Esophagus muscularis mucosa (tissue), 3 donors: ENCODE data around the gene ANO4.

Experiments used
- CTCF ChIP-seq, 3 experiments: fragments of 200-600 bp in 2 of 3; fragments of 450-650 bp in 1 of 3; sonication (generic) in 2 of 3; IDR thresholded peaks; one replicate each; pipeline ENCODE4 v1.5.1; 2017 to 2019; ENCODE audit warnings: antibody characterized with exemption in 3 of 3, mild to moderate bottlenecking in 2 of 3, moderate library complexity in 1 of 3
- POLR2A ChIP-seq: fragments of 450-650 bp; IDR thresholded peaks from one replicate; pipeline ENCODE4 v1.6.1; 2017; ENCODE audit warnings: antibody characterized with exemption, moderate library complexity, mild to moderate bottlenecking, low read depth
- POLR2AphosphoS5 ChIP-seq, 2 donors: sonication (generic); formaldehyde crosslinking; IDR thresholded peaks; one replicate each; pipeline ENCODE4 v1.6.1; 2017; ENCODE audit warnings: antibody characterized with exemption in 2 of 2

GRCh38 chr12:100796621-100797020 lies 2.0 kb downstream of the ANO4 start:
- TF ChIP-seq CTCF (IDR thresholded peaks at IDR 0.05) = no peak
- TF ChIP-seq POLR2AphosphoS5 (IDR thresholded peaks at IDR 0.05) = no peak
- TF ChIP-seq POLR2A = no peak
